ENCODE results near the gene RHBDD3. TPM values are rescaled to one million over a fixed set of nuclear protein-coding genes. Genes with fewer than 3 reads are reported as not detected.
A peak's percentile ranks its signal among the peaks of the same experiment; 100 is the strongest.
"Not testable (repeated sequence)": the region's sequence is repeated elsewhere in the genome, so short reads cannot be mapped to it uniquely, and the experiment has no call there.

Gene RHBDD3
- total and polyA plus RNA-seq, 12 donors: 7.0 to 25.8 (median 12.6) TPM

DNA sequence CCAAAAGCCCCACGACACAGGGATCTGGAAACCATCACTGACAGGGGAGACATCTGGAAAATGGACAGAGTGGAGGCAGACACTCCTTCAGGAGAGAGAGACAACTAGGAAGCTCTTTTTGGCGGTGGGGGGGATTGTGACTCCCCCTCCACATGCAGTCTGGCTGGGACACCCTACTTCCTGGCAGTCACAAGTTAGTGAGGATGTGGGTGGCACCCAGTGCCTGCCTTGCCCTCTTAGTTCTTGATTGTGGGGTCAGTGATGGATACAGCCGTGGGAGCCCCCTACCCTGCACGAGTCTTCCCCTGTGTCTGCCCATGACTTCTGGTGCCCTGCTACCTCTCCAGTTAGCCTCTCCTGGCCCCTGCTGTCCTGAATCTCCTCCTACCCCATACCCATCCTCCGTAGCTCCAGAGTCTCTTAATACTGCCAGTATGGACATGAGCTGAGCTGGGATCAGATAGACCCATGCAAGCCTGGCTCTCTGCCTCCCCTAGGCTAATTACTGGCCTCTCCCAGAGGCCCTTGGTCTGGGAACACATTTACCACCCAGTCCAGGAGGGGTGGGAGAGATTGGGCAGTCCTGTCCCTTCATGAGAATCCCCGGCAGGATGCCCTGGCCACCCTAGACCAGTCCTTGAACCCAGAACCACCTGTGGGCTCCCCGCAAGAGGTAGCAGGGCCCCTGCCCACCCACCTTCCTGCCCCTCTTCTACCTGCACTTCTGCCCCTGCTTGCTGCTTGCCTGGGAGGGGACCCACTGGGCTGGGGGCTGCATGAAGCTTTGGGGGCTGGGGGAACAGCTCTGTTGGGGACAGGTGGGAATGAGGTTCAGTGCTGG is 22.8 kb downstream of the RHBDD3 start:
- peaks cover 0 to 7% (median 0%) of the 10 kb centered on the region in 9 donors for H3K4me1 ChIP-seq
- intact Hi-C loops (cut with DNase I): loop anchor here in 8 of 10 donors (1.0 to 10.0 kb wide), 10 partner anchors 38 to 640 kb away; partner anchors contain the start of gene EMID1 (in 2 of the 8)
- H3K4me3 ChIP-seq: no peak overlapping the region
- TF ChIP-seq, protein P1, sequence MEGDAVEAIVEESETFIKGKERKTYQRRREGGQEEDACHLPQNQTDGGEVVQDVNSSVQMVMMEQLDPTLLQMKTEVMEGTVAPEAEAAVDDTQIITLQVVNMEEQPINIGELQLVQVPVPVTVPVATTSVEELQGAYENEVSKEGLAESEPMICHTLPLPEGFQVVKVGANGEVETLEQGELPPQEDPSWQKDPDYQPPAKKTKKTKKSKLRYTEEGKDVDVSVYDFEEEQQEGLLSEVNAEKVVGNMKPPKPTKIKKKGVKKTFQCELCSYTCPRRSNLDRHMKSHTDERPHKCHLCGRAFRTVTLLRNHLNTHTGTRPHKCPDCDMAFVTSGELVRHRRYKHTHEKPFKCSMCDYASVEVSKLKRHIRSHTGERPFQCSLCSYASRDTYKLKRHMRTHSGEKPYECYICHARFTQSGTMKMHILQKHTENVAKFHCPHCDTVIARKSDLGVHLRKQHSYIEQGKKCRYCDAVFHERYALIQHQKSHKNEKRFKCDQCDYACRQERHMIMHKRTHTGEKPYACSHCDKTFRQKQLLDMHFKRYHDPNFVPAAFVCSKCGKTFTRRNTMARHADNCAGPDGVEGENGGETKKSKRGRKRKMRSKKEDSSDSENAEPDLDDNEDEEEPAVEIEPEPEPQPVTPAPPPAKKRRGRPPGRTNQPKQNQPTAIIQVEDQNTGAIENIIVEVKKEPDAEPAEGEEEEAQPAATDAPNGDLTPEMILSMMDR (IDR thresholded peaks at IDR 0.05): no peak
- H3K36me3 ChIP-seq: no peaks in the 10 kb centered on the region
- peaks cover 0 to 19% (median 6%) of the 10 kb centered on the region in 11 donors for H3K9me3 ChIP-seq
- peak in 4 of 8 donors; percentile 8 to 32 (median 22) for ATAC-seq
- no peak overlapping the region for H3K27ac ChIP-seq
- no peak for DNase-seq
- WGBS, 2 donors: 72% methylated on average over 7 of the region's 7 CpGs
- H3K27me3 ChIP-seq: no peaks in the 10 kb centered on the region

DNA sequence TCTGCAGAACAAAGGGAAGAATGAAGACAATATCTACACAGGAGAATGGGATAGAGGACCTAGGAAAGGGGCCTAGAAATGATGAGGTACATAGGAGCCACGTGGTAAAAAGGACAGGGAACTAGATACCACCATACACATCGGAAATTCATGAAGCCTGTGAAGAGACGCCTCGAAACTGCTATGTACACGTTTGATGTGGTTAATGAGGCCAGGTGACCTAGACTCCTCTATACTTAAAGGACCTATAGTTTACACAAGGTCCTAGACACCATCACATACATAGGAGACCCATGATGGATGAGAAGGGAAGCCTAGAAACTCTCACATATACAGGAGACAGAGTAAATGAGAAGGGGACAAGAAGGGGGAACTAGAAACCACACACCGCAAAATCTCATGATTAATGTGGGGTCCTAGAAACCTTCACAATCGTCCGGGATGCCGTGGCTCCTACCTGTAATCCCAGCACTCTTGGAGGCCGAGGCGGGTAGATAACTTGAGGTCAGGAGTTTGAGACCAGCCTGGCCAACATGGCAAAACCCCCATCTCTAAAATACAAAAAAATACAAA is 23.8 kb downstream of the RHBDD3 start:
- Histone ChIP-seq H3K36me3 (no peaks in the 10 kb centered on the region), H3K27me3 (no peaks in the 10 kb centered on the region), H3K4me3 (no peak overlapping the region), H3K9me3 (peaks cover 0 to 29% (median 11%) of the 10 kb centered on the region in 11 donors), H3K4me1 (peaks cover 0 to 7% (median 0%) of the 10 kb centered on the region in 9 donors), H3K27ac (no peak overlapping the region)
- ATAC-seq: no peak
- TF ChIP-seq, protein P1 (IDR thresholded peaks at IDR 0.05): no peak
- DNase-seq: no peak
- WGBS, 2 donors: 88 to 90% methylated on average over 11 of the region's 11 CpGs
- intact Hi-C loops (cut with DNase I): loop anchor here in 8 of 10 donors (2.0 to 10.0 kb wide), 8 partner anchors 37 to 639 kb away; partner anchors contain the start of gene EMID1 (in 1 of the 8)

DNA sequence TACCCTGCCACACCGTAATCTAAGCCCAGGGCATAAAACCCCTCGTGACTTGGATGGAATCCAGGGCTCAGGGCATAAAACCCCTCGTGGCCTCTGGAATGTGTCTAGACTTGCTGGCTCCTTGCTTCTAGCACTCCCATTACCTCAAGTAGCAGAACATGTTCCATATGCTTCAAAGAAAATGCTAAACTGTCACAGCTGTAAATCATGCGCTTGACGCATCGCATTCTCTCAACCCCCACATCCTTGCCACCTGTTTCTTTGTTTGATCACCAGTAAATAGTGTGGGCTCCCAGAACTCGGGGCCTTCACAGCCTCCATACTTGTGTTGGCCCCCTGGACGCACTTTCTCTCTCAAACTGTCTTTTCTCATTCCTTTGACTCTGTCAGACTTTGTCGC is 27.3 kb downstream of the RHBDD3 start:
- not testable (repeated sequence) for H3K27me3 ChIP-seq, H3K4me1 ChIP-seq, ATAC-seq, H3K36me3 ChIP-seq, DNase-seq, H3K4me3 ChIP-seq, H3K27ac ChIP-seq
- intact Hi-C loops (cut with DNase I): loop anchor here in 8 of 10 donors (5.0 to 10.0 kb wide), 7 partner anchors 33 to 636 kb away; partner anchors contain the start of gene EMID1 (in 1 of the 8)
- H3K9me3 ChIP-seq: peaks cover 0 to 29% (median 13%) of the 10 kb centered on the region in 11 donors
- WGBS, 2 donors: 81 to 83% methylated on average over 9 of the region's 9 CpGs

DNA sequence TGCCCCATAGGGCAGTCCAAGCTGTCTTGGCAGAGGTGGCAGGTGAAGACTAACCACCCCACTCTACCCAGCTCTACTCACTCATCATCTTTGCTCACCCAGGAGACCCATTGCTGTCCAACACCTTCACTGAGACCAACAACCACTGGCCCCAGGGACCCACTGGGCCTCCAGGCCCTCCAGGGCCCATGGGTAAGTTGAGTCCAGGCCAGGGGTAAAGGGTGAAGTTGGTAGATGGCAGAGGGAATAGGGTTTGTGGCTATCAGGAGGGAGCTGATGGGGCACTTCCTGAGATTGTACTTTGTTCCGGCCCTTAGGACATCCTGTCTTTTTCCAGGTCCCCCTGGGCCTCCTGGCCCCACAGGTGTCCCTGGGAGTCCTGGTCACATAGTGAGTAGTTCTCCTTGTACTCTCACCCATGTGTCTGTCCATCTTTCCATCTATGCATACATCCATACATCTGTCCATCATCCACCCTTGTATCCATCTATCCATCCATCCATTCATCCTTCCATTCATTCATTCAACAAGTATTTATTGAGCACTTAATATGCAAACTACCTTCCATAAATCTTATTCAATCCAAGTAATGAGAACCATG is 34.4 kb downstream of the RHBDD3 start:
- peaks cover 0 to 11% (median 0%) of the 10 kb centered on the region in 11 donors for H3K9me3 ChIP-seq
- no peaks in the 10 kb centered on the region for H3K36me3 ChIP-seq
- peaks cover 0 to 13% (median 0%) of the 10 kb centered on the region in 9 donors for H3K4me1 ChIP-seq
- ATAC-seq (no peak), DNase-seq (no peak)
- intact Hi-C loops (cut with DNase I): no loop called here
- H3K27ac ChIP-seq: no peak overlapping the region
- H3K4me3 ChIP-seq: no peak overlapping the region
- 63 to 93% methylated on average over 1 of the region's 1 CpG for WGBS, 2 donors
- H3K27me3 ChIP-seq: no peaks in the 10 kb centered on the region
- TF ChIP-seq, protein P1 (IDR thresholded peaks at IDR 0.05): no peak

Measured in heart right ventricle (tissue), 16 donors.